Panc1 (cell line): ENCODE data around the gene TANC1.

Source experiments
- POLR2AphosphoS5 ChIP-seq: IDR thresholded peaks from 2 replicates; pipeline ENCODE4 v1.6.1; 2012; ENCODE audit warnings: mild to moderate bottlenecking, low read depth, low read length, moderate library complexity
- TCF7L2 ChIP-seq: IDR thresholded peaks from 2 replicates; pipeline ENCODE4 v1.6.1; 2011; ENCODE audit warnings: mild to moderate bottlenecking, low read depth, low read length, inconsistent platforms
- TF ChIP-seq, protein P1 (sequence below): fragments of 450-650 bp; IDR thresholded peaks from 2 replicates; pipeline ENCODE4 v1.5.1; 2017; ENCODE audit warnings: mild to moderate bottlenecking
- TF ChIP-seq, protein P2 (sequence below), 2 experiments: IDR thresholded peaks; 2 replicates each; pipeline ENCODE4 v1.6.1; 2011 to 2012; ENCODE audit warnings: low read depth in 2 of 2, control low read depth in 1 of 2, low read length in 1 of 2, mild to moderate bottlenecking in 1 of 2, moderate library complexity in 1 of 2; ENCODE audit not compliant: insufficient read depth in 1 of 2

DNA sequence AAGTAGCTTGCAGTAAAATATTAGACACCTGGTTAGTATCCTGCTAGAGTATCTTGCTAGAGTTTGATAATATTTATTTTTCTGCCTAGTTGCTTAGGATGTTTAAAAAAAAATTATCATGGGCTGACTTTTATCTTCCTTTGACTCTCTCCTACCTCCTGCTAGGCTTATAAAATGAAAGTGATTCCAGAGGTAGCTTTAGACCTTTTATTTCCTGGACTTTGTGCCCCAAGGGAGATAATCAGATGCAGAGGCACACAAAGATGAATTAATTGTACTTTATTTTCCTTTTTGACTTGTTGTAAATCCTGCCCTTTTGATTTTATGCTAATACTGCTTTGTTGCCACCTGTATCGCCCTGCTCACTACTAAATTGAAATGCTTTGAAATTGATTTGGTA, 187.4 kb downstream of the TANC1 start:
- TF ChIP-seq, protein P1, sequence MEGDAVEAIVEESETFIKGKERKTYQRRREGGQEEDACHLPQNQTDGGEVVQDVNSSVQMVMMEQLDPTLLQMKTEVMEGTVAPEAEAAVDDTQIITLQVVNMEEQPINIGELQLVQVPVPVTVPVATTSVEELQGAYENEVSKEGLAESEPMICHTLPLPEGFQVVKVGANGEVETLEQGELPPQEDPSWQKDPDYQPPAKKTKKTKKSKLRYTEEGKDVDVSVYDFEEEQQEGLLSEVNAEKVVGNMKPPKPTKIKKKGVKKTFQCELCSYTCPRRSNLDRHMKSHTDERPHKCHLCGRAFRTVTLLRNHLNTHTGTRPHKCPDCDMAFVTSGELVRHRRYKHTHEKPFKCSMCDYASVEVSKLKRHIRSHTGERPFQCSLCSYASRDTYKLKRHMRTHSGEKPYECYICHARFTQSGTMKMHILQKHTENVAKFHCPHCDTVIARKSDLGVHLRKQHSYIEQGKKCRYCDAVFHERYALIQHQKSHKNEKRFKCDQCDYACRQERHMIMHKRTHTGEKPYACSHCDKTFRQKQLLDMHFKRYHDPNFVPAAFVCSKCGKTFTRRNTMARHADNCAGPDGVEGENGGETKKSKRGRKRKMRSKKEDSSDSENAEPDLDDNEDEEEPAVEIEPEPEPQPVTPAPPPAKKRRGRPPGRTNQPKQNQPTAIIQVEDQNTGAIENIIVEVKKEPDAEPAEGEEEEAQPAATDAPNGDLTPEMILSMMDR = no peak
- TF ChIP-seq, protein P2, sequence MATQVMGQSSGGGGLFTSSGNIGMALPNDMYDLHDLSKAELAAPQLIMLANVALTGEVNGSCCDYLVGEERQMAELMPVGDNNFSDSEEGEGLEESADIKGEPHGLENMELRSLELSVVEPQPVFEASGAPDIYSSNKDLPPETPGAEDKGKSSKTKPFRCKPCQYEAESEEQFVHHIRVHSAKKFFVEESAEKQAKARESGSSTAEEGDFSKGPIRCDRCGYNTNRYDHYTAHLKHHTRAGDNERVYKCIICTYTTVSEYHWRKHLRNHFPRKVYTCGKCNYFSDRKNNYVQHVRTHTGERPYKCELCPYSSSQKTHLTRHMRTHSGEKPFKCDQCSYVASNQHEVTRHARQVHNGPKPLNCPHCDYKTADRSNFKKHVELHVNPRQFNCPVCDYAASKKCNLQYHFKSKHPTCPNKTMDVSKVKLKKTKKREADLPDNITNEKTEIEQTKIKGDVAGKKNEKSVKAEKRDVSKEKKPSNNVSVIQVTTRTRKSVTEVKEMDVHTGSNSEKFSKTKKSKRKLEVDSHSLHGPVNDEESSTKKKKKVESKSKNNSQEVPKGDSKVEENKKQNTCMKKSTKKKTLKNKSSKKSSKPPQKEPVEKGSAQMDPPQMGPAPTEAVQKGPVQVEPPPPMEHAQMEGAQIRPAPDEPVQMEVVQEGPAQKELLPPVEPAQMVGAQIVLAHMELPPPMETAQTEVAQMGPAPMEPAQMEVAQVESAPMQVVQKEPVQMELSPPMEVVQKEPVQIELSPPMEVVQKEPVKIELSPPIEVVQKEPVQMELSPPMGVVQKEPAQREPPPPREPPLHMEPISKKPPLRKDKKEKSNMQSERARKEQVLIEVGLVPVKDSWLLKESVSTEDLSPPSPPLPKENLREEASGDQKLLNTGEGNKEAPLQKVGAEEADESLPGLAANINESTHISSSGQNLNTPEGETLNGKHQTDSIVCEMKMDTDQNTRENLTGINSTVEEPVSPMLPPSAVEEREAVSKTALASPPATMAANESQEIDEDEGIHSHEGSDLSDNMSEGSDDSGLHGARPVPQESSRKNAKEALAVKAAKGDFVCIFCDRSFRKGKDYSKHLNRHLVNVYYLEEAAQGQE (IDR thresholded peaks at IDR 0.05; ENCODE audit: insufficient read depth in 1 of 2, low read depth in 2 of 2, low read length in 1 of 2) = no peak
- TF ChIP-seq POLR2AphosphoS5 (no peak), TCF7L2 (no peak)
